K562 (cell line): ENCODE measurements around the gene CRYAB.

Experiments
- CTCF ChIP-seq, 3 experiments: IDR thresholded peaks in 2 of 3; conservative IDR thresholded peaks in 1 of 3; 2 replicates each; pipeline ENCODE4 v1.5.1; 2011 to 2012; ENCODE audit warnings: low read length in 3 of 3, mild to moderate bottlenecking in 3 of 3, control low read depth in 2 of 3, improper control_type of control experiment in 1 of 3, inconsistent platforms in 1 of 3, low read depth in 1 of 3, mixed read lengths in 1 of 3, moderate library complexity in 1 of 3; ENCODE audit not compliant: insufficient read depth in 2 of 3
- FOXA3 ChIP-seq, 2 experiments: fragments of 450-650 bp in 1 of 2; sonication (generic) in 1 of 2; formaldehyde crosslinking; IDR thresholded peaks in 1 of 2; conservative IDR thresholded peaks in 1 of 2; 2 replicates each; pipeline versions ENCODE4 v1.4.0 to v1.8.0; 2020 to 2022; ENCODE audit warnings: mild to moderate bottlenecking in 2 of 2, missing genetic modification reagents in 1 of 2
- NFYB ChIP-seq: IDR thresholded peaks from 2 replicates; pipeline ENCODE4 v1.6.1; 2011; ENCODE audit warnings: mild to moderate bottlenecking, moderate library complexity; ENCODE audit not compliant: insufficient read length; ENCODE audit errors: extremely low read depth
- POLR2A ChIP-seq: fragments of 450-650 bp; conservative IDR thresholded peaks from 2 replicates; pipeline ENCODE4 v1.6.1; 2016
- RBFOX2 ChIP-seq: fragments of 200-400 bp; formaldehyde crosslinking; IDR thresholded peaks from 2 replicates; pipeline ENCODE4 v1.6.1; 2017; ENCODE audit warnings: low read depth, mild to moderate bottlenecking, low read length, moderate library complexity
- TF ChIP-seq, protein P1 (sequence below): fragments of 250-450 bp; sonication (Bioruptor Pico); IDR thresholded peaks from 2 replicates; pipeline ENCODE4 v1.5.0; 2021; ENCODE audit warnings: mild to moderate bottlenecking, moderate library complexity

DNA sequence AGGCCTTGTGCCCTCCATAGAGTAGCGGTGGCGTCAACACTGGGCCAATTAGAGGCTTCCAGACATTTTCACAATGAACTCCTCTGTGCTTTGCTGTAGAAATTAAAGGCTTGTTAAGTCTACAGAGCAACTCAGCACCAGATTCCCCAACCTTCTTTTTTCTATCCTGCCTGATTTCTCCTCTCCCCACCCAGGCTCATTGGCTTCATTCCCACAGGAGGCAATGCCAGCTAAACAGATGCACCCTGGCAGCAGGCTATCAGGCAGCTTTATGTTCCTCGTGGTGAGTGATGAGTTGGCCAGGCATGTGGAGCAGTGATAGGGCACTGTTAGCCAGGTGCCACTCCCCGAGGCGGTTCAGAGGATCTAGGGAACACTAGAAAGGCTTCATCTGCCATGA is 30.4 kb upstream of the CRYAB start:
- TF ChIP-seq NFYB: no peak
- TF ChIP-seq RBFOX2: no peak
- no peak for TF ChIP-seq CTCF (IDR thresholded peaks at IDR 0.05 in 2 of 3, conservative IDR thresholded peaks at IDR 0.05 in 1 of 3; ENCODE audit: insufficient read depth in 2 of 3, low read depth in 1 of 3, low read length in 3 of 3)
- TF ChIP-seq FOXA3 (CRISPR knock-in tag; conservative IDR thresholded peaks at IDR 0.05 in 1 of 2, IDR thresholded peaks at IDR 0.05 in 1 of 2): no peak
- TF ChIP-seq, protein P1, sequence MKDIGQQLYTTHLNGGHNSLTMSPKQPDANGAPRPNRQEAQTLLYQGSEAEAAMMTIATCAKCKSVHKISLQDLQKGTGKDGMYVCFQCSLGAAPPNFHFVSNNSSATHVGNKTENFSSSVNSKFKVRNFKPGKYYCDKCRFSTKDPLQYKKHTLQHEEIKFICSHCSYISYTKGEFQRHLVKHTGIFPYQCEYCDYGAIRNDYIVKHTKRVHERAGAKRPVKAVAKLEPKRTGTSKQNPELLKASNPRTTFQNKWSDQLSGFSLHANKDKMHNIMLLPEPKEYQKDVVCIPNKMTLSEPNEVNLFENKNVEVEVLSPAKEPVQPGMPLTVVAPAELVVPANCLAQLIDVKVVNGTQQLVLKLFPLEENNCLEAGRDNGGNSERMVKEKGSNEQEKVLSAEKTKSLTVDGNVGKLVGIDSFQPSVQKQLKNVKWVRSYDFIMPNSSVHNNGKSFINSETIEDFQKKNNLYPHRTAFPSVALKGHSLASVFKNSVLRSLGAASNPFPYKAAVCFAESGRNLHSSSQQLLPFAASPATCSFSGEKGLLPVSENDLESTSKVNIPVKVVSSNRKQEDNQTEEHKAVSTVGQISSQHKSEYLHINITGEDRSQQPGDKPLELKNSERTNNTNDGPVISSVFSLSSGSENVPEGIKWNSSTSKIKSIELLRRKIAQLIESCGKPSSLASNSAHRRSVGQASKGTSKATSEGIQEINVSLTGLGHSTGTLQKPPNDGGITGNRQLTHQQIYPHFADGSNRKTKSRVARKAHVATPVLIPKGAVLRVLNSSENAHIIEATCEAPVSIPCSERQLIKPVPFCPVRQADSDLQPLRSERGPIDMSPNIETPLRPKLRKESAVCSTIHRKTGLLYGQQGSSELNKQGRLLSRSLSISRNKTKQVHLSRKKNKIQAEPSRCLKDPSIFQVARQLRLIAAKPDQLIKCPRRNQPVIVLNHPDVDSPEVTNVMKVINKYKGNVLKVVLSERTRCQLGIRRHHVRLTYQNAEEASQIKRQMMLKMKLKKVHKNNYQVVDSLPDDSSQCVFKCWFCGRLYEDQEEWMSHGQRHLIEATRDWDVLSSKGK (CRISPR knock-in tag): no peak
- no peak for TF ChIP-seq POLR2A
